HG02571 (cell line): ENCODE data around the gene DUSP22.
"Not testable (repeated sequence)": the region's sequence is repeated elsewhere in the genome, so short reads cannot be mapped to it uniquely, and the experiment has no call there.

Source experiments
- ATAC-seq: cut with Tn5 transposase; IDR thresholded peaks from one replicate; pipeline ENCODE4 v1.9.1; 2021; ENCODE audit warnings: mild to moderate bottlenecking, moderate library complexity; ENCODE audit not compliant: unreplicated experiment

DUSP22 gene

GRCh38 chr6:361411-362132 is 69.3 kb downstream of the DUSP22 start:
- no peak for ATAC-seq

- no peak for ATAC-seq
Observed at GRCh38 chr6:362231-362923, 70.1 kb downstream of the DUSP22 start.

- ATAC-seq: no peak
Observed at GRCh38 chr6:362924-363249, 70.6 kb downstream of the DUSP22 start.

GRCh38 chr6:363291-363690 is 71.0 kb downstream of the DUSP22 start:
- no peak for ATAC-seq

GRCh38 chr6:363909-364308 is 71.6 kb downstream of the DUSP22 start:
- ATAC-seq: no peak

GRCh38 chr6:364609-365540 is 72.6 kb downstream of the DUSP22 start:
- ATAC-seq: peak; percentile 60

GRCh38 chr6:365835-366234 is 73.5 kb downstream of the DUSP22 start:
- no peak for ATAC-seq

- ATAC-seq: no peak
Observed at GRCh38 chr6:366389-367297, 74.4 kb downstream of the DUSP22 start.

- no peak for ATAC-seq
Observed at GRCh38 chr6:367298-367794, 75.1 kb downstream of the DUSP22 start.

GRCh38 chr6:367891-368630 is 75.8 kb downstream of the DUSP22 start:
- ATAC-seq: no peak

GRCh38 chr6:369559-370431 is 77.5 kb downstream of the DUSP22 start:
- no peak for ATAC-seq

GRCh38 chr6:370555-370954 is 78.3 kb downstream of the DUSP22 start:
- no peak for ATAC-seq

GRCh38 chr6:371851-372250 is 79.6 kb downstream of the DUSP22 start:
- ATAC-seq: not testable (repeated sequence)

- ATAC-seq: no peak
Observed at GRCh38 chr6:372336-372911, 80.1 kb downstream of the DUSP22 start.

GRCh38 chr6:373031-373430 is 80.7 kb downstream of the DUSP22 start:
- no peak for ATAC-seq

GRCh38 chr6:373773-374724 is 81.8 kb downstream of the DUSP22 start:
- ATAC-seq: no peak

- no peak for ATAC-seq
Observed at GRCh38 chr6:374956-375355, 82.7 kb downstream of the DUSP22 start.
